GM18508 (cell line): Measurements from ENCODE around the gene ITGA2.

Experiments used
- ATAC-seq: cut with Tn5 transposase; IDR thresholded peaks from one replicate; pipeline ENCODE4 v1.9.1; 2021; ENCODE audit warnings: moderate number of reproducible peaks; ENCODE audit not compliant: insufficient read depth, unreplicated experiment

ITGA2 gene

DNA sequence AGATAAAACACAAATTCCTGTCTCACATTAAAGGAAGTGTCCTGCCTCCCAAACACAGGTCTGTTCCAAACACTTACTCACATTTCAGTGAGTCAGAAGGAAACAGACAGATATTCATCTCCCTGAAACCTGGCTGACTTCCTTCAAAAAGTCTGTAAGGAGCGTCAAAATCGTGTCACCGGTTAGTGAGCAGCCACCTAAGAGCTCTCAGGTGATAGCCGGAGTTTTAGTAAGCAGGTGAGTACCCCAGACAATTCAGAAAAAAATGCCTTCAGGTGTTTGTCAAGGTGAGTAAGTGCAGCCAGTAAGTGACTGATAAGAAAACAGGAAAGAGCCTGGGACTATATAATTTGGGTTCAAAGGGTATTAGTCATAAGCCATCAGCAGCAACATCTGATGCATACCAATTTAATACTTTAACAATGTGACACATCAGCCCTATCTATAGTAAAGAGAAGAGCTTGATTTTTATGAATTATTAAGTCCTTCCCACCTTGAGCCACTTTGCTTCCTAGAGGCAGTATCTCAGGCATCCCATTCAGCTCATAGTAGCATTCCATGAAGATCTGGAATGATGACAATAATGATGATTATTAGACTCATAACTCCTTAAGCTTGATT is 1.3 kb upstream of the ITGA2 start:
- ATAC-seq = no peak

- ATAC-seq = no peak
Measured at GRCh38 chr5:52988335-52989024, 672 bp upstream of the ITGA2 start.

DNA sequence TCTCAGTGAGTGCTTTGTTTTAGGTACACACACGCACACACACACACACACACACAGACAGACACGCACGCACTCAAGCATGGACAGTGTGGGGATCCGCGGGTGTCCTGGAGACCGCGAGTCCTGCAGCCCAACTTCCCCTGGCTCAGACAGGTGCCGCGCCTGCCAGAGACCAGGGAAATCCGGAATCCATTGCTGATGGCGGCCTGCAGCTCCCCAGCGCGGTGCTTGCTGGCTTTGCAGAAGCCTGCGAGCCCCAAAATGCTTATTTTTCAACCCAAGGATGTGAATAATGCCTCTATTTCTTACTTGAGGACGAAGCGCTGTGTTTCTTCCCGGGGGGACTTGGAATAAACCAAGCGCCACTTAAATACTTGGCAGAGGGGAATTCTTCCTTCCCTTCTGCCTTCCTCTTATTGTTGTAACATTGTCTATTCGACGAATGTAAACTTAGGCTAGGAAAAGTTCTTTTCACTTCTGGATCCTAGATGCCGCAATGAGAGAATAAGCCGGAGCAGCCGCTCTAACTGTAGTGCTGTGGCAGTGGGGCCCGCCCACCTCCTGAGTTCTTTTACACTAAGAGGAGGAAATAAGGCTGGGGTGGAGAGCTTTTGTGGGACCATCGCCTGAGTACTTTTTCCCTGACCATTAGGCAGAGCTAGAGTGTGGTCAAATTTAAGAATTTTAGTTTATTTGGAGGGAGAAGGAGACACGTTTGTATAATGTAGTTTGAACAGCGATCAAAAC is 802 bp downstream of the ITGA2 start:
- no peak for ATAC-seq

DNA sequence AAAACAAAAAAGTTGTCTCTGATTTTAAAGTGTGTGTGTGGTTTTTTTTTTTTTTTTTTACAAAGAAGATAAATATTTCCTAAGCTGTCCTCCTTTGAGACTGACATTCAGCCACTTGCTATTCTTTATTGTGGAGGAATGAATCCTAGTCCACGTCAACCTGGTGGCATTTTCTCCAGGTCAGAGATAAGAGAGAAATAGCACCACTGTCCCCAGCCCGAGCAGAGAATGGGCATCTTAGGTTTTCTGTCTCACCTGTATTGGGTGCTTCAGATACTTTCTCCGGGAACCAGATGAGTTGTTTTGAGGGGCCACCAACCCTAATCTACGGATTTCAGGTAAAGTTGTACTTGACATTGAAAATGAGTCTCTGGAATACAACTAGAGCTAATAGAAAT is 1.4 kb downstream of the ITGA2 start:
- ATAC-seq = no peak

- ATAC-seq = no peak
Measured at GRCh38 chr5:52993367-52993766, 4.2 kb downstream of the ITGA2 start.

- ATAC-seq = no peak
Measured at GRCh38 chr5:52994266-52994665, 5.1 kb downstream of the ITGA2 start.

DNA sequence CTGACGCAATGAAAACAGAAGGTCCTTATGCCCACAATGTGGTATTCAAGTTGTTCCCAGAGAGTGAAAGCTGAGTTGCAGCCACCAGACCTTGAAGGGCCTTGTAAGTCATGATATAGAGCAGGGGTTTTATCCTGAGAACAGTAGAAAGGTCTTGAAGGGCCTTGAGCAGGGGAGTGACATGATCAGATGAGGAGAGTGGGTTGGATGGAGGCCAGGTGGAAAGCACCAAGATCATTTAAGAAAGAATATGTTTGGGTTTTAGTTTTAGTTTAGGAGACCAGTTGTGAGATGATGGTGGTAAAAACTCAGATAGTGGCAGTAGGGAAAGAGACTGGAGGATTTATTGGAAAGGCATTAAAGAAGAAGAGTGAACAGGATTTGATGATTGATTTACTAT is 5.9 kb downstream of the ITGA2 start:
- no peak for ATAC-seq

GRCh38 chr5:52995914-52996313 is 6.8 kb downstream of the ITGA2 start:
- ATAC-seq = no peak

DNA sequence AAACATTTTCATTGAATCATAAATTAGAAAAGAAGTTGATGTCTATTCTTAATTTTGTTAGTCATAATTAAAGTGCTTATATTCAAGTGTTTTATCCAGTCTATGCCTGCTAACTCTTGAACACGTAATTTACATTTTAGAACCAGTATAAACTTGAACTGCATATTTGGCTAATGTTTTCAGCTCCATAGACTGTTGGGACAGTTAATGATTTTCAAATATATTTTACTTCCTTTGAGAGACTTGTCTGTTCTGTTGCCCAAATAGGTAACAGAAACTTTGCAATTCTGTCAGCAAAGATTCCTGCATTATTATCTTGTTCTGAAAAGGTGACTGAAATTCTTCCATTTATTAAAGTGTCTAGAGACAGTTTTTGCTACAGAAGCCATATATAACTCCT is 7.8 kb downstream of the ITGA2 start:
- ATAC-seq = no peak

DNA sequence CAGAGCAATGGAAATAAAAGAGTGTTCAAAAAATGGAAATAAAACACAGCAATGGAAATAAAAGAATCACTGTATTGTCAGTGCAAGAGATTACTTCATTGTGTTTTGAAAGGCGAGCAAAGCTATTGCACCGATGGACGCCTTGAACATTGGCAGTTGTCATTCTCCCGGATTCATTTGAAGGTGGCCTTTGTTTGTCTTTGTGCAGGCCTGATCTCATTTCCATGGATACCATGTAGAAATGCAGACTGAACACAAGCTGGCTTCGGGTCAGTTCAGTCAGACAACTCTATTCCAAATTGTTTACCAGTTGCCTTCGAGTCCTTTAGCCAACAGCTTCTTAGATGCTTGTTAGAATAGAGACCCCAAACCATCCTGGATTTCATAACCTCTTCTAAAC is 8.3 kb downstream of the ITGA2 start:
- no peak for ATAC-seq

DNA sequence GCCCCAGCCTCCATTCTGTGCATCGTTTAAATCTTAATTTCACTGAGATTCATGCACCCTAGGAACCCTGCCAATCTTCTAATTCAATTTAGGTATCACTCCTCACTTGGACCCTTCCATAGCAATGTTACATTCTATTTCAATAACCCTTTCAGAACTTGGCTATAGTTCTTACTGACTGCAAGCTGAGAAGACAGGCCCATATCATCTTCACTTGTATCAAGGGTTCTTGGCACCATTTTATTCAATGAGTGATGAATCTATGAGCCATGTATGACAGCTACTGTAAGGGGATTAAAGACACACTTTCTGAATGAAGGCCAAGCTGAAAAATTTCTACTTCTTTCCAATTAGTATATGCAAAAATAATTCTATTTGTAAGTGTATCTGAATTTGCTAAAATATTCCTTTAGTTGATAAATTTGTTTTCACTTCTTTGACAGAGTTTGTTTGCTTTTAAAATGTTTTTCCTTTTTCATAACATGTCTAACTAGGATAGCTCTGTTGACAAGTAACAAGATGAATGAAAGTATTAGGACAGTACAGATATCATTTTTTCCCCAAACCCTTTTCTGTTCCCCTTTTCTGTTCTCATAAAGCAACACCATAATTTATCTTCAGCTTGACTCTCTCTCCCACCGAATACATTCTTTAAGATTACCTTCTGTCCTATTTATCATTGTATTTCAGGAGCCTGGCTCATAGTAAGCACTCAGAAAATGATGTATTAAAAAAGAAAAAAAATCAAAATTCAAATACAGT is 9.6 kb downstream of the ITGA2 start:
- no peak for ATAC-seq

- ATAC-seq = no peak
Measured at GRCh38 chr5:52999344-52999949, 10.3 kb downstream of the ITGA2 start.

GRCh38 chr5:53001541-53001940 is 12.4 kb downstream of the ITGA2 start:
- ATAC-seq = no peak

- ATAC-seq = no peak
Measured at GRCh38 chr5:53002491-53002890, 13.3 kb downstream of the ITGA2 start.

DNA sequence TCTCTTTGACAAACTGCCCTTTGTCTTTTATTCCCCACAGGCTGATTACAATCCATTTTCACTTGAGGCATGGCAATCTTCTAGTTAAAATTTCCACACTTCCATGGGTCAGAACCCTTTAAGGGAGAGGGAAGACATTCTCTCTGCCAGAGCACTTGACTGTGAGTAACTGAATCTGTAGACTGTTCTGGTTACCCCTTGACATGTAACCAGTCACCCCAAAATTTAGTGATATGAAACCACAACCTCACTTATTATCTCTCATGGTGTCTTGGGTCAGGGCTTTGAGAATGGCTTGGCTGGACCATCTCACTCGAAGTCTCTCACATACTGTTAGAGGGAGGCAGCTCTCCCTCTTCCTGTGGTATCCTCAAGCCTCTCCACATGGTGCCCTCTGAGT is 14.0 kb downstream of the ITGA2 start:
- ATAC-seq = no peak

GRCh38 chr5:53006911-53007890 is 18.0 kb downstream of the ITGA2 start:
- ATAC-seq = no peak

DNA sequence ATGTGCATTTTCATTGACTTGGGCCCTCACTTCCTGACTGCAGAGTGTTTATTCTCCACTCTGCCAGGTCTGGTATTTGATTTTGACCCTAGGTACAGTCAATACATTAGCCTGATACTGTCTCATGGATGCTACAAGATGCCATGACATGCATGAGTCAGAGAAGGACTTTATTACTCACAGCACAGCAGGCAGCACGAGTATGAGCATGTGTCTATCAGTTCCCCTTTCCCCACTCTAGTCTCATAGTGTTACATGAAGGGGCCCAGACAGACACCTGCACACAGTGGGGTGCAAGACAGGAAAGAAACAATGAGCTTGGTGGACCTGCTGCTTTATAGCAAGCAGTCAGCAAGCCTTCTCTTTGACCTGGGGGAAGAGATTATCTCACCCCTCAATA is 19.6 kb downstream of the ITGA2 start:
- ATAC-seq = peak; percentile 97

GRCh38 chr5:53009816-53010215 is 20.7 kb downstream of the ITGA2 start:
- ATAC-seq = no peak

- no peak for ATAC-seq
Measured at GRCh38 chr5:53010814-53011213, 21.7 kb downstream of the ITGA2 start.
